A549 (cell line): ENCODE measurements around the gene TRAPPC2. TPM values are rescaled to one million over a fixed set of nuclear protein-coding genes. Genes with fewer than 3 reads are reported as not detected.

ENCODE experiments used
- ATAC-seq, 2 experiments: fragments of 200-7000 bp in 1 of 2; fragments of >200 bp in 1 of 2; cut with Nextera tagmentation in 1 of 2; cut with Tn5 transposase in 1 of 2; 3 replicates each; pipeline versions ENCODE4 v1.8.0 to v1.9.1; 2018 to 2020; ENCODE audit warnings: mild to moderate bottlenecking in 1 of 2, moderate library complexity in 1 of 2
- CTCF ChIA-PET: fragments of 300-600 bp; sonication (Branson Sonifier 250); formaldehyde crosslinking; extraction: SDS; loops from one replicate; lab custom pipeline; 2021; ENCODE audit warnings: antibody characterized with exemption, inconsistent platforms; lab: Yijun Ruan, JAX
- POLR2A ChIA-PET: fragments of 350-600 bp; formaldehyde crosslinking; extraction: SDS; loops from one replicate; lab custom pipeline; 2021; ENCODE audit warnings: antibody characterized with exemption, inconsistent platforms; lab: Yijun Ruan, JAX
- DNase-seq, 2 experiments: peaks; one replicate each; pipeline versions ENCODE4 v3.0.0 to v3.0.0-alpha.2; 2011 to 2016; ENCODE audit warnings: low read depth in 1 of 2, low spot score in 1 of 2
- FAIRE-seq: peaks from 2 replicates; lab custom pipeline; 2011; peaks lifted over from hg19 to GRCh38; lab: Jason Lieb, UNC
- H3K27ac ChIP-seq, 2 experiments: fragments of >200 bp; sonication (Bioruptor Twin); formaldehyde crosslinking; 3 replicates each; pipeline ENCODE4 v1.5.1; 2016 to 2017
- H3K4me1 ChIP-seq: fragments of >200 bp; sonication (Bioruptor Twin); formaldehyde crosslinking; 3 replicates; pipeline ENCODE4 v1.6.1; 2016
- H3K4me2 ChIP-seq: fragments of >200 bp; sonication (Bioruptor Twin); formaldehyde crosslinking; 3 replicates; pipeline ENCODE4 v1.6.1; 2016
- H3K4me3 ChIP-seq: fragments of >200 bp; sonication (Bioruptor Twin); formaldehyde crosslinking; 3 replicates; pipeline ENCODE4 v1.5.1; 2016
- H3K9me3 ChIP-seq: fragments of >200 bp; sonication (Bioruptor Twin); formaldehyde crosslinking; 3 replicates; pipeline ENCODE4 v1.6.1; 2016
- CBX2 ChIP-seq: fragments of 200-600 bp; sonication (generic); IDR thresholded peaks from 2 replicates; pipeline ENCODE4 v1.6.1; 2016; ENCODE audit warnings: low read depth, mild to moderate bottlenecking, borderline replicate concordance
- CBX8 ChIP-seq: fragments of 200-600 bp; sonication (generic); IDR thresholded peaks from 2 replicates; pipeline ENCODE4 v1.6.1; 2016
- CEBPB ChIP-seq, 2 experiments: fragments of >200 bp in 1 of 2; sonication (Bioruptor Twin) in 1 of 2; formaldehyde crosslinking in 1 of 2; IDR thresholded peaks; 2 replicates each; pipeline ENCODE4 v1.6.1; 2012 to 2016
- FOSL2 ChIP-seq, 2 experiments: fragments of 450-650 bp in 1 of 2; fragments of >200 bp in 1 of 2; sonication (Bioruptor Twin) in 1 of 2; formaldehyde crosslinking; IDR thresholded peaks; 2 replicates each; pipeline versions ENCODE4 v1.5.0 to v1.6.1; 2016 to 2020; ENCODE audit warnings: mild to moderate bottlenecking in 1 of 2, moderate library complexity in 1 of 2
- HDAC2 ChIP-seq: fragments of 200-600 bp; sonication (generic); IDR thresholded peaks from 2 replicates; pipeline ENCODE4 v1.6.1; 2016
- NPAS2 ChIP-seq: fragments of 250-450 bp; sonication (Bioruptor Pico); IDR thresholded peaks from 2 replicates; pipeline ENCODE4 v1.8.0; 2022; ENCODE audit warnings: mild to moderate bottlenecking, moderate library complexity, borderline replicate concordance
- RAD21 ChIP-seq, 2 experiments: fragments of >200 bp in 1 of 2; sonication (Bioruptor Twin) in 1 of 2; formaldehyde crosslinking in 1 of 2; IDR thresholded peaks in 1 of 2; conservative IDR thresholded peaks in 1 of 2; 2 replicates in 1 of 2; 3 replicates in 1 of 2; pipeline ENCODE4 v1.6.1; 2012 to 2018; ENCODE audit warnings: inconsistent platforms in 1 of 2
- RARB ChIP-seq: fragments of 250-450 bp; sonication (Bioruptor Pico); IDR thresholded peaks from 2 replicates; pipeline ENCODE4 v1.8.0; 2021; ENCODE audit warnings: mild to moderate bottlenecking, moderate library complexity
- SMC3 ChIP-seq: fragments of >200 bp; sonication (Bioruptor Twin); formaldehyde crosslinking; IDR thresholded peaks from 3 replicates; pipeline ENCODE4 v1.6.1; 2018; ENCODE audit warnings: inconsistent platforms
- TP53 ChIP-seq: fragments of 250-450 bp; sonication (Bioruptor Pico); IDR thresholded peaks from 2 replicates; pipeline ENCODE4 v1.5.0; 2021; ENCODE audit warnings: mild to moderate bottlenecking, moderate library complexity
- ZC3H11A ChIP-seq: fragments of 450-650 bp; IDR thresholded peaks from 2 replicates; pipeline ENCODE4 v1.6.1; 2014; ENCODE audit warnings: antibody characterized with exemption, mild to moderate bottlenecking
- ZSCAN20 ChIP-seq: fragments of 250-450 bp; sonication (Bioruptor Pico); IDR thresholded peaks from 2 replicates; pipeline ENCODE4 v1.8.0; 2022; ENCODE audit warnings: mild to moderate bottlenecking, moderate library complexity
- WGBS: methylation state at CpG from one replicate; pipeline ENCODE4 v1.1.6; 2017; ENCODE audit errors: missing lambda C conversion rate; 5-methylcytosine and 5-hydroxymethylcytosine counted together
- polyA plus RNA-seq, 4 experiments: library from polyadenylated mRNA; depleted of rRNA in 3 of 4; stranded (reverse); fragments of >200 nt; fragmentation: RNase III in 1 of 4; extraction: RNeasy Plus Mini Kit Qiagen cat#74134 plus additional on column Dnase treatment in 1 of 4; gene quantifications; 2 replicates in 3 of 4; 3 replicates in 1 of 4; pipeline ENCODE4 v1.2.3, GENCODE V29; 2011 to 2017
- TF ChIP-seq, protein P1 (sequence below): fragments of >200 bp; sonication (Bioruptor Twin); formaldehyde crosslinking; IDR thresholded peaks from 3 replicates; pipeline ENCODE4 v1.5.1; 2016

The TRAPPC2 gene
- polyA plus RNA-seq, 2 of the 4 experiments (the other 2 are of a cell fraction): 11.6 TPM

DNA sequence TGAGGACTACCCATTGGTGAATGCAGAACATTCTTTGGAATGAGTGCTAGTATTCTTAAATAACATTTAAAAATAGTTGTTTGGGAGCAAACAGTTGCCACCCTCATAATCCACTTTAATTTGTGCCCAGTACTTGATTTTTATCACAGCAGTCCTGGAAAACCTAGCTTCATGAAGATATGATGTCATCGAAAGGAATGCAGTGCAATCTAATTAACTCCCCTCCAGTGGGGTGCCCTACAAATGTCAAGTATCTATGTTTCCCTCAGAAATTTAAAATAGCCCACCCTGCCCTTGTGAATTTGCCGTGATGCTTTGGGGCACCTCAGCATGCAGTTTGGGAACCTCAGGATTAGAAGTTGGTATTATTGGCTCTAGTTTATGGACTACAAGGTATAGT, 40.1 kb downstream of the TRAPPC2 start:
- CTCF ChIA-PET: interaction anchor here (1.0 kb wide), 1 partner anchor 49 kb away, joined by 4 read pairs; no protein-coding TSS in a partner anchor
- Histone ChIP-seq H3K27ac (no peak overlapping the region), H3K9me3 (no peaks in the 10 kb centered on the region), H3K4me1 (peaks cover 47% of the 10 kb centered on the region), H3K4me3 (no peak overlapping the region), H3K4me2 (peak overlapping the region; percentile 95; the same call in 1 of the 3 replicates)
- DNase-seq (no peak), FAIRE-seq (no peak), ATAC-seq (no peak)
- TF ChIP-seq HDAC2 (no peak), RARB (CRISPR knock-in tag) (no peak), SMC3 (no peak), ZSCAN20 (CRISPR knock-in tag) (no peak)
- POLR2A ChIA-PET: no interaction called here
- WGBS: 93% methylated on average over 2 of the region's 2 CpGs

DNA sequence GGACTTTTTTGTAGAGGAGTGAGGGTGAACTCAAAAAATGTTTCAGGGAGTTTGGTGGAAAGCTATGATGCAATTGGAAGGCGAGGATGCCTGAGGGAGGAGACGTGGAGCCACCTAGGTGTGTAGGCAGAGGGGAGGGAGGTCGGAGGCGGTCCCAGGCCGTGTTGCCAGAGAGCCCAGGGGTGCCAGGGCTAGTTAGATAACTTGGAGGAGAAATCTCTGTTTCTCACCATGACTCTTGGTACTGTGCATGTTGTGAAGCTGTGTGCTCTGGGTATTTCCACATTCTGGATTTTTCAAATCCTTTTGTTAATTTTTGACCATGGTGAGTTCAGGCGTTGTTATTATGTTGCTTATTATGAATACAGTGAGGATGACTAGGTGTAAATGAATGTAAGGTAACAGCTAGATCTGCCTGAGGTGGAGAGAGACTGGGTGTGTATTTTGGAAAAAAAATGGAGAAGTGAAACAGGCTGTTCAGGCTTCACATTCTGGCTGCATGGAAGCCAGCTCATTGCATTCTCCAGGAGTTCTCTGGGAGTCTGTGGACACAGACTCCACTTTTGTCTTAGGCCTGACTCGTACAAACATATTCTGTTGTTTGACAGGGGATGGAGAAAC, 41.0 kb downstream of the TRAPPC2 start:
- Histone ChIP-seq H3K4me3 (no peak overlapping the region), H3K9me3 (no peaks in the 10 kb centered on the region), H3K4me1 (peaks cover 44% of the 10 kb centered on the region), H3K27ac (peak overlapping the region in 1 of 2 experiments; percentile 30; a peak in 2 of 6 replicates), H3K4me2 (peak overlapping the region; percentile 95)
- CTCF ChIA-PET: interaction anchor here (1.0 kb wide), 1 partner anchor 41 kb away, joined by 3 read pairs; the partner anchor contains the start of genes OFD1 and TRAPPC2
- FAIRE-seq: peak; percentile 49
- POLR2A ChIA-PET: no interaction called here
- WGBS: 38% methylated on average over 7 of the region's 7 CpGs
- no peak for DNase-seq
- ATAC-seq: no peak
- TF ChIP-seq CBX2: no peak

DNA sequence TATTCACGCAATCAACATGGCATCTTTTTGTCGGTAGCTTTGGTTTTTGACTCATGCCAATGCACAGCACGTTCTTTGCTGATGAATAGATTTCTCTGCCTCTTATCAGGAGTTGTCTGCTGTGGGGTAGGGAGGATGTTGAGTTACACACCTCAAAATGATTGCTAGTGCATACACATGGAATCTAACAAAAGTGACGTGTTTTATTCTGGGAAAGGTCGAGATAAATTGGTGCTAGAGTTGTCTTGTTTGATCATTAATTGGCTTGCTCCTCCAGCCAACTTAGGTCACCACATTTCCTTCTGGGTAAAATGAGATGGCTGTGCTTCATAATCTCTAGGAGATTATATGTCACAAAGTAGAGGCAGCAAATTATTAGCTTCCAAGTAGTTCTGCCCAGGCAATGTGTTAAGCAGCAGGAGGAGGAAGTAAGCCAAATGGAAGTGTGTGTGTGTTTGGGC, 41.6 kb downstream of the TRAPPC2 start:
- Histone ChIP-seq H3K4me2 (peak overlapping the region; percentile 95), H3K27ac (peak overlapping the region in 1 of 2 experiments; percentile 30; a peak in 1 of 6 replicates), H3K4me1 (peaks cover 41% of the 10 kb centered on the region), H3K9me3 (no peaks in the 10 kb centered on the region), H3K4me3 (no peak overlapping the region)
- FAIRE-seq (no peak), DNase-seq (no peak), ATAC-seq (no peak)
- CTCF ChIA-PET: interaction anchor here (0.6 to 1.0 kb wide), 2 partner anchors 42 to 509 kb away, joined by 3 to 5 read pairs; partner anchors contain the start of genes OFD1 and TRAPPC2
- POLR2A ChIA-PET: interaction anchor here (1.2 kb wide), 1 partner anchor 42 kb away, joined by 3 read pairs; the partner anchor contains the start of genes OFD1 and TRAPPC2
- TF ChIP-seq CEBPB (IDR thresholded peaks at IDR 0.05): no peak
- TF ChIP-seq RAD21 (conservative IDR thresholded peaks at IDR 0.05 in 1 of 2, IDR thresholded peaks at IDR 0.05 in 1 of 2): no peak
- no peak for TF ChIP-seq CBX8
- TF ChIP-seq TP53 (CRISPR knock-in tag): no peak
- TF ChIP-seq SMC3: no peak
- TF ChIP-seq NPAS2 (CRISPR knock-in tag): no peak
- 80% methylated on average over 5 of the region's 5 CpGs for WGBS

DNA sequence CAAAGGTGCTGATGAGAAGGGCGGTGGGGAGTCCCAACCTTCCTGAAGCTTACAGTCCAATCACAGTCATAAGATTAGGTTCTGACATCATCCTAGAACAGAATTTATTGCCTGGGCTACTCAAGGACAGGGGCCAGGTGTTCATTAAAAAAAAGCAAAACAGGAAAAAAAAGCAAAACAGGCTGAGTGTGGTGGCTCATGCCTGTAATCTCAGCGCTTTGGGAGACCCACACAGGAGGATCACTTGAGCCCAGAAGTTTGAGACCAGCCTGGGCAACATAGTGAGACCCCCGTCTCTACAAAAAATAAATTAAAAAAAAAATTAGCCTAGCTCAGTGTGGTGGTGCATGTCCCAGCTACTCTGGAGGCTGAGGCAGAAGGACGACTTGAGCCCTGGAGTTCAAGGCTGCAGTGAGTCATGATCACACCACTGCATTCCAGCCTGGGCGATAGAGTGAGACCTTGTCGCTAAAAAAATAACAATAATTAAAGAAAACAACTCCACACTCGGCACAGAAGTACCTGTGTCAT, 42.5 kb downstream of the TRAPPC2 start:
- DNase-seq (no peak), FAIRE-seq (no peak), ATAC-seq (no peak)
- Histone ChIP-seq H3K4me1 (peaks cover 45% of the 10 kb centered on the region), H3K27ac (peak overlapping the region in 1 of 2 experiments; percentile 30; a peak in 1 of 6 replicates), H3K9me3 (no peaks in the 10 kb centered on the region), H3K4me2 (peak overlapping the region; percentile 95), H3K4me3 (no peak overlapping the region)
- POLR2A ChIA-PET: interaction anchor here (1.2 kb wide), 1 partner anchor 42 kb away, joined by 3 read pairs; the partner anchor contains the start of genes OFD1 and TRAPPC2
- TF ChIP-seq FOSL2 (IDR thresholded peaks at IDR 0.05): no peak
- 0 out of 2 replicates have a peak, but pooled peaks have one; percentile 7 for TF ChIP-seq FOSL2 (CRISPR knock-in tag; IDR thresholded peaks at IDR 0.05)
- no peak for TF ChIP-seq ZC3H11A
- CTCF ChIA-PET: no interaction called here
- WGBS: 55% methylated on average over 7 of the region's 7 CpGs

DNA sequence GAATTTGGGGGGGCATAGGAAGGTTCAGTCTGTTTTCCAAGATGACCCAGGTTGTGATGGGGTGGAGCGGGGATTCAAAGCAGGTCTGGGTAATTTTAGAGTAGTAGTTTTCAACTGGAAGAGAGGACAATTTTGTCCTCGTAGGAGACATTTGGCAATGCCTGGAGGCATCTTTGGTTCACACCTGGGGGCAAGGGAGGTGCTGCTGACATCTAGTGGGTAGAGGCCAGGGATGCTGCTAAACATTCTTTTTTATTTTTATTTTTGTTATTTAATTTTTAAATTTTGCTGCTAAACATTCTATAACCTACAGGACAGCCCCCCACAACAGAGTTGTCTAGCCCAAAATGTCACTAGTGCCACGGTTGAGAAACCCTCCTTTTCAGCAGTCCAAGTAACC, 43.6 kb downstream of the TRAPPC2 start:
- TF ChIP-seq CEBPB (IDR thresholded peaks at IDR 0.05) (no peak), RAD21 (conservative IDR thresholded peaks at IDR 0.05 in 1 of 2, IDR thresholded peaks at IDR 0.05 in 1 of 2) (peak in 1 of 2 experiments; percentile 23; a peak in 1 of 5 replicates)
- TF ChIP-seq, protein P1, sequence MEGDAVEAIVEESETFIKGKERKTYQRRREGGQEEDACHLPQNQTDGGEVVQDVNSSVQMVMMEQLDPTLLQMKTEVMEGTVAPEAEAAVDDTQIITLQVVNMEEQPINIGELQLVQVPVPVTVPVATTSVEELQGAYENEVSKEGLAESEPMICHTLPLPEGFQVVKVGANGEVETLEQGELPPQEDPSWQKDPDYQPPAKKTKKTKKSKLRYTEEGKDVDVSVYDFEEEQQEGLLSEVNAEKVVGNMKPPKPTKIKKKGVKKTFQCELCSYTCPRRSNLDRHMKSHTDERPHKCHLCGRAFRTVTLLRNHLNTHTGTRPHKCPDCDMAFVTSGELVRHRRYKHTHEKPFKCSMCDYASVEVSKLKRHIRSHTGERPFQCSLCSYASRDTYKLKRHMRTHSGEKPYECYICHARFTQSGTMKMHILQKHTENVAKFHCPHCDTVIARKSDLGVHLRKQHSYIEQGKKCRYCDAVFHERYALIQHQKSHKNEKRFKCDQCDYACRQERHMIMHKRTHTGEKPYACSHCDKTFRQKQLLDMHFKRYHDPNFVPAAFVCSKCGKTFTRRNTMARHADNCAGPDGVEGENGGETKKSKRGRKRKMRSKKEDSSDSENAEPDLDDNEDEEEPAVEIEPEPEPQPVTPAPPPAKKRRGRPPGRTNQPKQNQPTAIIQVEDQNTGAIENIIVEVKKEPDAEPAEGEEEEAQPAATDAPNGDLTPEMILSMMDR: peak; percentile 16; the same call in 1 of the 3 replicates
- POLR2A ChIA-PET: no interaction called here
- Histone ChIP-seq H3K9me3 (no peaks in the 10 kb centered on the region), H3K4me3 (no peak overlapping the region), H3K27ac (peak overlapping the region in 1 of 2 experiments; percentile 99; a peak in 2 of 6 replicates), H3K4me1 (peaks cover 46% of the 10 kb centered on the region), H3K4me2 (peak overlapping the region; percentile 95)
- peak in 1 of 2 experiments; percentile 8 for DNase-seq
- FAIRE-seq: no peak
- 59% methylated on average over 3 of the region's 3 CpGs for WGBS
- CTCF ChIA-PET: no interaction called here
- ATAC-seq: no peak
